ENCODE data around the gene CYTIP.

GRCh38 chr2:157421331-157421944 lies 22.5 kb downstream of the CYTIP start:
- TF ChIP-seq, protein P1, sequence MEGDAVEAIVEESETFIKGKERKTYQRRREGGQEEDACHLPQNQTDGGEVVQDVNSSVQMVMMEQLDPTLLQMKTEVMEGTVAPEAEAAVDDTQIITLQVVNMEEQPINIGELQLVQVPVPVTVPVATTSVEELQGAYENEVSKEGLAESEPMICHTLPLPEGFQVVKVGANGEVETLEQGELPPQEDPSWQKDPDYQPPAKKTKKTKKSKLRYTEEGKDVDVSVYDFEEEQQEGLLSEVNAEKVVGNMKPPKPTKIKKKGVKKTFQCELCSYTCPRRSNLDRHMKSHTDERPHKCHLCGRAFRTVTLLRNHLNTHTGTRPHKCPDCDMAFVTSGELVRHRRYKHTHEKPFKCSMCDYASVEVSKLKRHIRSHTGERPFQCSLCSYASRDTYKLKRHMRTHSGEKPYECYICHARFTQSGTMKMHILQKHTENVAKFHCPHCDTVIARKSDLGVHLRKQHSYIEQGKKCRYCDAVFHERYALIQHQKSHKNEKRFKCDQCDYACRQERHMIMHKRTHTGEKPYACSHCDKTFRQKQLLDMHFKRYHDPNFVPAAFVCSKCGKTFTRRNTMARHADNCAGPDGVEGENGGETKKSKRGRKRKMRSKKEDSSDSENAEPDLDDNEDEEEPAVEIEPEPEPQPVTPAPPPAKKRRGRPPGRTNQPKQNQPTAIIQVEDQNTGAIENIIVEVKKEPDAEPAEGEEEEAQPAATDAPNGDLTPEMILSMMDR (IDR thresholded peaks at IDR 0.05): no peak
- TF ChIP-seq POLR2AphosphoS5 (IDR thresholded peaks at IDR 0.05) (no peak), EP300 (IDR thresholded peaks at IDR 0.05) (no peak)

Data from sigmoid colon (tissue), 4 donors.